Naive B cell (primary cell): ENCODE results near the gene SLC22A1. TPM values are rescaled to one million over a fixed set of nuclear protein-coding genes. Genes with fewer than 3 reads are reported as not detected.
A peak's percentile ranks its signal among the peaks of the same experiment; 100 is the strongest.
"Not testable (repeated sequence)": the region's sequence is repeated elsewhere in the genome, so short reads cannot be mapped to it uniquely, and the experiment has no call there.

Experiments used
- ATAC-seq, 2 donors: fragments of 150-1000 bp; cut with Tn5 transposase; 2 replicates each; pipeline ENCODE4 v1.10.0; 2021; ENCODE audit warnings: low read depth in 2 of 2, mild to moderate bottlenecking in 2 of 2, moderate library complexity in 2 of 2
- DNase-seq: peaks from one replicate; pipeline ENCODE4 v3.0.0; 2022
- H3K27ac Mint-ChIP-seq, 6 donors: one replicate each; pipeline ENCODE4 v1.8.0; 2020 to 2022; ENCODE audit warnings: mild to moderate bottlenecking in 6 of 6, mixed read lengths in 6 of 6, moderate library complexity in 5 of 6, inconsistent platforms in 2 of 6
- H3K27me3 Mint-ChIP-seq, 3 donors: one replicate each; pipeline ENCODE4 v1.8.0; 2021 to 2022; ENCODE audit warnings: mixed read lengths in 3 of 3, mild to moderate bottlenecking in 1 of 3
- H3K36me3 Mint-ChIP-seq, 2 donors: one replicate each; pipeline ENCODE4 v1.8.0; 2020 to 2022; ENCODE audit warnings: mixed read lengths in 2 of 2, inconsistent platforms in 1 of 2, mild to moderate bottlenecking in 1 of 2
- H3K4me1 Mint-ChIP-seq, 3 donors: one replicate each; pipeline ENCODE4 v1.8.0; 2020 to 2022; ENCODE audit warnings: mixed read lengths in 3 of 3, inconsistent platforms in 1 of 3, mild to moderate bottlenecking in 1 of 3, moderate library complexity in 1 of 3
- H3K4me3 Mint-ChIP-seq, 8 donors: one replicate each; pipeline ENCODE4 v1.8.0; 2020 to 2022; ENCODE audit warnings: mild to moderate bottlenecking in 8 of 8, mixed read lengths in 8 of 8, moderate library complexity in 8 of 8, inconsistent platforms in 2 of 8
- H3K9me3 Mint-ChIP-seq, 7 donors: one replicate each; pipeline ENCODE4 v1.8.0; 2020 to 2022; ENCODE audit warnings: mixed read lengths in 7 of 7, mild to moderate bottlenecking in 5 of 7, inconsistent platforms in 2 of 7, moderate library complexity in 1 of 7
- polyA plus RNA-seq, 6 donors: library from polyadenylated mRNA; unstranded; fragments of 300-500 nt; fragmentation: Illumina TruSeq; gene quantifications; one replicate each; pipeline ENCODE4 v1.2.3, GENCODE V29; 2021; ENCODE audit warnings: low read depth in 6 of 6

SLC22A1 gene
- polyA plus RNA-seq, 6 donors from 2014 or later = not detected

DNA sequence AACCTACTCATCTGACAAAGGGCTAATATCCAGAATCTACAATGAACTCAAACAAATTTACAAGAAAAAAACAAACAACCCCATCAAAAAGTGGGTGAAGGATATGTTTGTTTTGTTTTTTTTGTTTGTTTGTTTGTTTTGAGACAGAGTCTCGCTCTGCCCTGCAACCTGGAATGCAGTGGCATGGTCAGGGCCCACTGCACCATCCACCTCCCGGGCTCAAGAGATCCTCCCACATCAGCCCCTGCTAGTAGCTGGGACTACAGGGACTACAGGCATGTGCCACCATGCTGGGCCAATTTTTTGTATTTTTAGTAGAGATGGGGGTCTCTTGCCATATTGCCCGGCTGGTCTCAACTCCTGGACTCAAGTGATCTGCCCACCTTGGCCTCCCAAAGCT is 44.3 kb downstream of the SLC22A1 start:
- peaks cover 13 to 32% (median 19%) of the 10 kb centered on the region in 3 donors for H3K27me3 Mint-ChIP-seq
- not testable (repeated sequence) for ATAC-seq, H3K4me1 Mint-ChIP-seq, H3K4me3 Mint-ChIP-seq, H3K9me3 Mint-ChIP-seq, H3K36me3 Mint-ChIP-seq, DNase-seq, H3K27ac Mint-ChIP-seq

DNA sequence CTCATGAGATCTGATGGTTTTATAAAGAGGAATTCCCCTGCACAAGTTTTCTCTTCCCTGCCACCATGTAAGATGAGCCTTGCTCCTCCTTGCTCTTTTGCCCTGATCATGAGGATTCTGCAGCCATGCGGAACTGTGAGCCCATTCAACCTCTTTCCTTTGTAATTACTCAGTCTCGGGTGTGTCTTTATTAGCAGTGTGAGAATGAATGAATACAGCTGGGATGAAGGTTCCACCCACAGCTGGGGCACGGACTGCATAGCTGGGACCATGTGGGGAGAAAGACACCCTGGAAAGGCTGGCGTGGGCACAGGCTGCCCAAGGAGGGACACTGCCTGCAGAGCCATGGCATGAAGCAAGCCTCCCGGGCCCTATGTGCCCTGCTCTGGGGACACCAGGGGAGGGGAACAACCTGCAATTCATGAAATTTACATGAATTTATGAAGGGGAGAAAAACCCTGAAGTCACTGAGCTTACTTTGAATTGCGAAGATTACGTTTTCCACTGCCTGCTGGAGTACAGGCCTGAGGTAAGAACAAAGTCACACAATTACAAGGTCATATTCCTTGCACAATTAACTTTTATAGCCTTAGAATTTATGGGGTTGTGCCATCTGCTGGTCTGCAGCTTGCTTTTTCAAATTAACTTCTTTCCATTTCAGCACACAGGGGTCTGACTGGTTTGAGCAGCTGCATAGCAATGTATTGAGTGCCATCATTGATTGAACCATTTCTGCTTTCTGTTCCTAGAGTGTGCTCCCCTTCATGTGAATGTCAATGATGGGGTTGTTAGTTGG is 46.2 kb downstream of the SLC22A1 start:
- H3K4me1 Mint-ChIP-seq = no peaks in the 10 kb centered on the region
- H3K36me3 Mint-ChIP-seq = no peaks in the 10 kb centered on the region
- DNase-seq (no peak), ATAC-seq (no peak)
- peaks cover 0 to 10% (median 0%) of the 10 kb centered on the region in 7 donors for H3K9me3 Mint-ChIP-seq
- H3K4me3 Mint-ChIP-seq = no peak overlapping the region
- no peak overlapping the region for H3K27ac Mint-ChIP-seq
- H3K27me3 Mint-ChIP-seq = peaks cover 18 to 36% (median 19%) of the 10 kb centered on the region in 3 donors

- no peaks in the 10 kb centered on the region for H3K36me3 Mint-ChIP-seq
- H3K27me3 Mint-ChIP-seq = peaks cover 19 to 40% (median 20%) of the 10 kb centered on the region in 3 donors
- ATAC-seq (no peak), DNase-seq (no peak)
- H3K27ac Mint-ChIP-seq = no peak overlapping the region
- H3K4me1 Mint-ChIP-seq = no peaks in the 10 kb centered on the region
- H3K9me3 Mint-ChIP-seq = peaks cover 0 to 8% (median 0%) of the 10 kb centered on the region in 7 donors
- H3K4me3 Mint-ChIP-seq = no peak overlapping the region
Measured at GRCh38 chr6:160170018-160170680, 48.5 kb downstream of the SLC22A1 start.

DNA sequence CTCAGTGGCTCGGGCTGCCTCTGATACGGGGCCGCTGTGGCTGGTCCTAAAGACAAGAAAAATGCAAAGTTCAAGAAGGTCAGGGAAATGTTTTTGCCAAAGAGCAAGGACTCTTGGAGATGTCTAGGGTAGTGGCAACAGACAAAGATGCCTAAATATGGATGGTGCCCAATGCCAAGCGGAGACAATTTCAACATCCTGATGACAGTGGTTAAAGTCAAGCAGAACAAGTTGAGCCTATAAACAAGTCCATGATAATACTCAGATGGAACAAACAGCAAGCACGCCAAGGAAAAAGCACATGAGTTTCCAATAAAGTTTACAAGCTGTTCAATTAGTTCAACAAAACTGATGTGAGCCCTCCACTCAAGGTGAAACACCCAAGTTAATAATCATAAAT is 51.1 kb downstream of the SLC22A1 start:
- no peak overlapping the region for H3K27ac Mint-ChIP-seq
- no peak for DNase-seq
- no peaks in the 10 kb centered on the region for H3K4me1 Mint-ChIP-seq
- no peak for ATAC-seq
- H3K9me3 Mint-ChIP-seq = peaks cover 0 to 3% (median 0%) of the 10 kb centered on the region in 7 donors
- peaks cover 23 to 34% (median 32%) of the 10 kb centered on the region in 3 donors for H3K27me3 Mint-ChIP-seq
- H3K4me3 Mint-ChIP-seq = no peak overlapping the region
- no peaks in the 10 kb centered on the region for H3K36me3 Mint-ChIP-seq

DNA sequence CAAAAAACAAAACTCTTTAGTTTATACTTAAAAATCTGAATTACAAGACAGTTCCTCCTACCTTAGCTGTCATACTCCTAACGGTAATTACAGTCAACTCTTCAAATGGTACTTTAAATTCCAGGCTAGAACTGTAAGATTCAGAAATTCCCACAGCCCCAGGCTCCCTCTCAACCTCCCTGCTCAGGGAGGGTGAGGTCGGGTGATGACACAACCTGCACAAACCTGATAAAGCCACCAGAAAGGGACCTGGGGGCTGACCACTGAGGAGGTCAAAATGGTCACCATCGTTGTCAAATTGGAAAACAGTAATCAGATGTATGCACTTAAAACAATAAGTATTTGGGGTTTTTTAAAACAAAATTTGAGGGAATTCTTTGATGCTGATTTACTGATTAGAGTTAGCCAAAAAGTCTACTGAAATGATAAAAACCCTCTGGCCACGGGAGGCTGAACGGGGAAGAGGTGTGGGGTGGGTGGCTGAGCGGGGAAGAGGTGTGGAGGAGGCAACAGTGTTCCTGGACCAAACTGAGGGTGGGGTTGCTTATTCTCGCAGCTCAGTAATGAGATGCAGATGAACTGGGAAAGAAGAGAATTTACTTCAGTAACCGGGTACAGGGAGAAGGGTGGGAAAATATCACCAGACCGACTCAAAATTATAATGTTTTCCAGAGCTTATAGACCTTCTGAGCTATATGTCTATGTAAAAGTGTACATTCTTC is 52.4 kb downstream of the SLC22A1 start:
- no peak for ATAC-seq
- H3K9me3 Mint-ChIP-seq = peaks cover 0 to 3% (median 0%) of the 10 kb centered on the region in 7 donors

GRCh38 chr6:160174681-160175080 is 53.1 kb downstream of the SLC22A1 start:
- Mint-ChIP-seq H3K27ac (no peak overlapping the region), H3K4me1 (no peaks in the 10 kb centered on the region), H3K4me3 (no peak overlapping the region), H3K27me3 (peaks cover 18 to 40% (median 40%) of the 10 kb centered on the region in 3 donors), H3K9me3 (peaks cover 0 to 3% (median 0%) of the 10 kb centered on the region in 7 donors), H3K36me3 (no peaks in the 10 kb centered on the region)
- no peak for DNase-seq
- no peak for ATAC-seq

More for the DNA sequence above, 52.4 kb downstream of the SLC22A1 start:
- Mint-ChIP-seq H3K27me3 (peaks cover 18 to 40% (median 40%) of the 10 kb centered on the region in 3 donors), H3K4me1 (no peaks in the 10 kb centered on the region), H3K27ac (no peak overlapping the region), H3K36me3 (no peaks in the 10 kb centered on the region), H3K4me3 (peak overlapping the region in 1 of 8 donors; percentile 44)
- no peak for DNase-seq

- Mint-ChIP-seq H3K9me3 (no peaks in the 10 kb centered on the region), H3K36me3 (no peaks in the 10 kb centered on the region), H3K27me3 (peaks cover 20 to 36% (median 28%) of the 10 kb centered on the region in 3 donors), H3K27ac (no peak overlapping the region), H3K4me1 (no peaks in the 10 kb centered on the region), H3K4me3 (no peak overlapping the region)
- DNase-seq (no peak), ATAC-seq (no peak)
Measured at GRCh38 chr6:160177220-160177619, 55.6 kb downstream of the SLC22A1 start.

DNA sequence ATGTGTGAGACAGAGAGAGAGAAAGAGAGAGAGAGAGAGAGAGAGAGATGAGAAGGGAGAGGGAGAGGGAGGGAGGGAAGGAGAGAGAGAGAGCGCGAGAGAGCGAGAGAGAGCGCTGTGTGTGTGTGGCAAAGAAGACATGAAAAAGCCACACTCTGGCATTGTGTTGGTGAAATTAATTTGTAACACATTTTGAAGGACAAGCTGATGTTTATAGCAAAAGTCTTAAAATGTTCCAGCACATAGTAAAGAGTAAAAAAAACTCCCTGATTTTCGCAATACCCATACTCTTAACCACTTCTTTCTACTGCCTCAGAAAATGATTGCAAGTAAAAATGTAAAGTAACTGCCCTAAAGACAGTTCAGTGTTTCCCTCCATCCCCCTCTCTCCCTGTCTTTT is 56.7 kb downstream of the SLC22A1 start:
- H3K4me1 Mint-ChIP-seq = no peaks in the 10 kb centered on the region
- no peak overlapping the region for H3K4me3 Mint-ChIP-seq
- no peaks in the 10 kb centered on the region for H3K9me3 Mint-ChIP-seq
- H3K27me3 Mint-ChIP-seq = peaks cover 13 to 29% (median 23%) of the 10 kb centered on the region in 3 donors
- no peaks in the 10 kb centered on the region for H3K36me3 Mint-ChIP-seq
- ATAC-seq (no peak), DNase-seq (no peak)
- H3K27ac Mint-ChIP-seq = no peak overlapping the region

GRCh38 chr6:160180706-160181105 is 59.1 kb downstream of the SLC22A1 start:
- H3K4me1 Mint-ChIP-seq = no peaks in the 10 kb centered on the region
- H3K4me3 Mint-ChIP-seq = no peak overlapping the region
- peaks cover 0 to 6% (median under 1%) of the 10 kb centered on the region in 7 donors for H3K9me3 Mint-ChIP-seq
- H3K27ac Mint-ChIP-seq = no peak overlapping the region
- no peak for DNase-seq
- ATAC-seq = no peak
- H3K36me3 Mint-ChIP-seq = no peaks in the 10 kb centered on the region
- peaks cover 12 to 31% (median 29%) of the 10 kb centered on the region in 3 donors for H3K27me3 Mint-ChIP-seq

DNA sequence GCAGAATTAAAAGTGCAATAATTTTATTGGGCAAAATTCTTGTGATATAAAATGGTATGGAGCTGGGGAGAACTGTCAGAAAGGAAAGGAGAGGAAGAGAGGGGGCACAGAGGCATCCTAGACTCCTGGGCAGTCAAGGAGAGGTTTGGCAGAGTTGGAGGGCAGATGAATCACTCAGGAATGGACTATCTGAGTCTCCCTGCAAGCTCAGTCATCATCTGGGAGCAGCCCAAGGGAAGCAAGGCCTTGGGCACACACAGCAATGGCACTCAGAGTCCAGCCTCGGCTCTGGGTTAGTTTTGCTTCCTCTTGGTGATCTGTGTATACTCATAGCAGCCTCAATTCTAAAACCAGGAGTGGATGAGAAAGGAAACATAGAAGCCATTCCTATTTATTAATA is 67.2 kb downstream of the SLC22A1 start:
- H3K4me1 Mint-ChIP-seq = no peaks in the 10 kb centered on the region
- H3K27ac Mint-ChIP-seq = no peak overlapping the region
- H3K4me3 Mint-ChIP-seq = no peak overlapping the region
- peaks cover 0 to 8% (median 0%) of the 10 kb centered on the region in 3 donors for H3K27me3 Mint-ChIP-seq
- peaks cover 0 to 13% of the 10 kb centered on the region in 2 donors for H3K36me3 Mint-ChIP-seq
- DNase-seq = no peak
- no peak for ATAC-seq
- peaks cover 6 to 42% (median 35%) of the 10 kb centered on the region in 7 donors for H3K9me3 Mint-ChIP-seq

GRCh38 chr6:160190081-160190480 is 68.5 kb downstream of the SLC22A1 start:
- no peak overlapping the region for H3K4me3 Mint-ChIP-seq
- H3K4me1 Mint-ChIP-seq = no peaks in the 10 kb centered on the region
- ATAC-seq (no peak), DNase-seq (no peak)
- H3K27ac Mint-ChIP-seq = no peak overlapping the region
- peaks cover 6 to 55% (median 42%) of the 10 kb centered on the region in 7 donors for H3K9me3 Mint-ChIP-seq
- no peaks in the 10 kb centered on the region for H3K27me3 Mint-ChIP-seq
- H3K36me3 Mint-ChIP-seq = peaks cover 0 to 20% of the 10 kb centered on the region in 2 donors

DNA sequence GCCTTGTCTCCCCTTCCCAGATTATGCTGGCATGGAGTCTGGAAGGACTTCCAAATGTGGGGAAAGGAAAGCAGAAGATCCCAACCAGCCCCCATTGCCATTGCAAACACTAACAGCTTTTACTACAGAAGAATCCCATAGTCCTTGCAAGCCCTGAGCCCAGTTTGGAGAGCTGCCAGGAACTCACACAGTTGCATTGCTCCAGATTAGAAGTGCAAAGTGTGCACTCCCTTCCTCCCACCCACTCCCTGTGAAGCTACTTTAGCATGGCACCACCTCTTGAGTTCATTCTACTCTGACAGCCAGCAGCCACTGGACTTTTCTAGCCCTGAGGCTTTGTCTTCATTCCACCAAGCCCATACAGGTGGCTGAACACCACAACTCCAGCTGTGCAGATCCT is 69.4 kb downstream of the SLC22A1 start:
- ATAC-seq (no peak), DNase-seq (no peak)
- Mint-ChIP-seq H3K9me3 (peaks cover 6 to 61% (median 46%) of the 10 kb centered on the region in 7 donors), H3K27me3 (no peaks in the 10 kb centered on the region), H3K27ac (no peak overlapping the region), H3K4me3 (no peak overlapping the region), H3K4me1 (no peaks in the 10 kb centered on the region), H3K36me3 (peaks cover 0 to 20% of the 10 kb centered on the region in 2 donors)

GRCh38 chr6:160192840-160193239 is 71.2 kb downstream of the SLC22A1 start:
- H3K4me3 Mint-ChIP-seq = no peak overlapping the region
- H3K36me3 Mint-ChIP-seq = peaks cover 0 to 20% of the 10 kb centered on the region in 2 donors
- no peaks in the 10 kb centered on the region for H3K4me1 Mint-ChIP-seq
- peaks cover 0 to 7% (median 0%) of the 10 kb centered on the region in 3 donors for H3K27me3 Mint-ChIP-seq
- H3K27ac Mint-ChIP-seq = no peak overlapping the region
- DNase-seq (no peak), ATAC-seq (no peak)
- H3K9me3 Mint-ChIP-seq = peaks cover 10 to 62% (median 49%) of the 10 kb centered on the region in 7 donors
